ENCODE data around the gene PNRC2.
A peak's percentile ranks its signal among the peaks of the same experiment; 100 is the strongest.

The PNRC2 gene

GRCh38 chr1:23959461-23960290 is at the start of gene PNRC2:
Gene PNRC2, plus strand, starts transcription at chr1:23959828. Its CDS starts 1,630 bp downstream, at chr1:23961458.
- DNase-seq: peak; percentile 96 to 97

GRCh38 chr1:23910144-23910543 is 49.5 kb upstream of the PNRC2 start:
- no peak for DNase-seq

GRCh38 chr1:23910553-23911246 is 48.9 kb upstream of the PNRC2 start:
- DNase-seq: no peak

- no peak for DNase-seq
Measured at GRCh38 chr1:23911921-23912320, 47.7 kb upstream of the PNRC2 start.

- DNase-seq: no peak
Measured at GRCh38 chr1:23913212-23913880, 46.3 kb upstream of the PNRC2 start, which contains the start of gene CNR2. Gene CNR2, minus strand, starts transcription at chr1:23913362. Its CDS starts 37,745 bp downstream, at chr1:23875617.

GRCh38 chr1:23914921-23915320 is 44.7 kb upstream of the PNRC2 start:
- DNase-seq: no peak

GRCh38 chr1:23915466-23915865 is 44.2 kb upstream of the PNRC2 start:
- DNase-seq: no peak

GRCh38 chr1:23916209-23917131 is 43.2 kb upstream of the PNRC2 start:
- DNase-seq: peak; percentile 48 to 60

- no peak for DNase-seq
Measured at GRCh38 chr1:23922321-23922943, 37.2 kb upstream of the PNRC2 start.

GRCh38 chr1:23923592-23924499 is 35.8 kb upstream of the PNRC2 start:
- no peak for DNase-seq

GRCh38 chr1:23924601-23925000 is 35.0 kb upstream of the PNRC2 start:
- DNase-seq: no peak

GRCh38 chr1:23925279-23925678 is 34.3 kb upstream of the PNRC2 start:
- no peak for DNase-seq

- DNase-seq: no peak
Measured at GRCh38 chr1:23927097-23927496, 32.5 kb upstream of the PNRC2 start.

GRCh38 chr1:23928789-23929188 is 30.8 kb upstream of the PNRC2 start:
- DNase-seq: no peak

GRCh38 chr1:23930270-23930669 is 29.4 kb upstream of the PNRC2 start:
- no peak for DNase-seq

GRCh38 chr1:23930861-23931490 is 28.7 kb upstream of the PNRC2 start:
- DNase-seq: no peak

- DNase-seq: no peak
Measured at GRCh38 chr1:23931491-23931880, 28.1 kb upstream of the PNRC2 start.

- DNase-seq: no peak
Measured at GRCh38 chr1:23936481-23937176, 23.0 kb upstream of the PNRC2 start.

GRCh38 chr1:23947366-23947765 is 12.3 kb upstream of the PNRC2 start:
- DNase-seq: no peak

GRCh38 chr1:23953020-23953419 is 6.6 kb upstream of the PNRC2 start:
- no peak for DNase-seq

Data from activated CD4-positive, alpha-beta T cell treated with anti-CD3 and anti-CD28 coated beads, Interleukin-2, amount 50 U/mL, for 48 hours (primary cell).